DMS 273 (cell line): ENCODE measurements around the gene CNGA1.
"Not testable (repeated sequence)": the region's sequence is repeated elsewhere in the genome, so short reads cannot be mapped to it uniquely, and the experiment has no call there.

ENCODE experiments used
- DNase-seq: peaks from one replicate; lab custom pipeline; 2025; ENCODE audit not compliant: unreplicated experiment; lab: John Stamatoyannopoulos, UW

Gene CNGA1

DNA sequence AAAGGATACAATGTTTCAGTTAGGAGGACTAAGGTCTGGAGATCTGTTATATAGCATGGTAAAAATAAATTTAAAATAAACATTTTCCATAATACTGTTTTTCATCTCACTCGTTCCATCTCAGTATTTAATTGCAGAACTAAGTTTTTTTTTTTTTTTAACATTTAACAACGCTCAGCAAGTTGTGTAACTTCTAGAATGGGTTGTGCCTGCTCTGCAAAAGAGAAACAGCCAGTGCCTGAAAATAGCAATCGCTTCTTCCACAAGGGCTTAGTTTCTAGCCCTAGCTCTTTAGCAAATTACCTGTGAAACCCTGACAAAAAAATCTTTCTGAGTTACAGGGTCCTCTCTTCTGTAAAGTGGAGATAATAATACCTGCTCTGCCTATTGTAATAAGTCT is 41.9 kb downstream of the CNGA1 start:
- DNase-seq = no peak

DNA sequence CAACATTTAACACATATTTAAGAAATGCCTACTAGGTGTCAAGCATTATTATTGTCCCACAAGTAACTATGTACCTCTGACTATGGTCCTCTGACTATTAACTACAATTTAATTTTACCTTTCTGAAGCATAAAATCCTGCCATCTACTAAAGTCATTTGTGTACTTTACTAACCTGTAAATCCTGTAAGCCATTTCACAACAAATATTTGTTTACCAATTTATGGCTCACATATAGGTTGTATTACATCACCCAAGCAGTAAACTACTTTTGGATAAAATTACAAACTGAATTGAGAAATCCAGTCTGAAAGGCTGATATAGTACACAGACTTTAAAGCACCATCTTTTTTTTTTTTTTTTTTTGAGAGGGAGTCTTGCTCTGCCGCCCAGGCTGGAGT is 43.8 kb downstream of the CNGA1 start:
- DNase-seq = no peak

DNA sequence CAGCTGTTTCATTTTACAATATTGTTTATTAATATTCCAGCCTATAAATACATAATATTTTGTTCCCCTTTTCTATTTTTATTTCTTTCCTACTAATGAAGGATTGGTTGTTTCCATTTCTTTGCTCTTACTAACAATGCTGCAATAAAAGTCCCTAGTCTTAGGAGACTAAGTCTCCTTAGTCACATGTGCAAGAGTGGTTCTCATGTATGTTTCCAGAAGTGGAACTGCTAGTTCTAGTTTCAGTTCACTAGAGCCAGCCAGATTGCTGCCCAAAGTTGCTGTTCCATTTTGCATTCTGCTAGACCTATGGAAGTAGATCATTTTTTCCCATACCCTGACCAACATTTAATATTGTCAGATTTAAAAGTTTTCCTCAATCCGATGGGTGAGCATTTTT is 44.3 kb downstream of the CNGA1 start:
- no peak for DNase-seq

DNA sequence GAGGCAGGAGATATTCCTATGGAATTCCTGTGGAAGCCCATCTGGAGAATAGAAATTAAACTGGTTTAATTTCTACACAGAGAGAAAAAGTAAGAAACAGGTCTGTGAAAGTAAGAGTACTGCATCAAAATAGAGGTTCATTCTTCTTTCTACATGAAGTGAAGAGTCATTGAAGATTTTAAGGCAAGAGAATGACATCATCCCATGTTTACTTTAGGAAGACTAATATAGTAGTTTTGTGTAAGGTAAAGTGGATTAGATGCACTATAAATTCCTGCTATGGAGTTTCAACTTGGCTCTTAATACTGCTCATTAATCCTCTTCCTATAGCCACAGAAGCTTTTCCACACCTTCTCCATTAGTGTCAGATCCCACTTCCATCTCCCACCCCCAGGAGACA is 47.6 kb downstream of the CNGA1 start:
- DNase-seq = no peak

DNA sequence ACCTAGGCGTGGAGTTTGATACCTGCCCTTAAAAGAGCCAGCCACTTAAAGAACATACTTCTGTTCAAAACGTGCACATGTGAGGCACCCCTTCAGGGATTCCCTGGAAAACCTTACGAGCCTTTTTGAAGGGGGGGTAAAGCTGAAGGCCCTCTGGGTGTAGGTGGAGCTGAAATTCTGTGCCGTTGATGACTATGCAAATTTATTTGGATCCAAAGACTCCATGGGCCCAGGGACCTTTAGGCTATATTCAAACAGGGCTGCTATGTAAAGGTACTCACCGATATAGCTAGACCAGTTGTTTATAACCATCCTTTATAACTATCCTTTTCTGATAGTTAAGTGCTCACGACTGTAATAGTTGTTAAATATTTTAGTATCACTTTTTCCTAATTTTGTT is 61.8 kb downstream of the CNGA1 start:
- DNase-seq = no peak

DNA sequence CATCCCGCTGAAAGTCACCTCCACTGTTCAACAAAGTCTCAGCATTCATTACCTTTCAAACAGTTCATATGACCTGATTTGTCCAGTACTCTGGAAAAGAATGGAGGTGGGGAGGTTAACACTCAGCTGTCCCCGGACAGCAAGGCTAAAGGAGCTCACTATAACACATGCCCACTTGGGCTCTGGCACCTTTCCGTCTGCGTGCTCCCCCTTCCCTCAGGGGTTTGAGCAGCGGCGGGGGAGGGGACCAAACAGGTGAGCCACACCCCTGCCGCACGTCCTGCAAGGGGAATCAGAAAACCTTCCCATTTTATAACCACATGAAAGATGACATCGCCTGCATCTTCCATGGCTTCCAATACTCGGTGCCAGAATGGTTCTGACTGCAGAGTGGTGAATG is 62.2 kb downstream of the CNGA1 start:
- no peak for DNase-seq

DNA sequence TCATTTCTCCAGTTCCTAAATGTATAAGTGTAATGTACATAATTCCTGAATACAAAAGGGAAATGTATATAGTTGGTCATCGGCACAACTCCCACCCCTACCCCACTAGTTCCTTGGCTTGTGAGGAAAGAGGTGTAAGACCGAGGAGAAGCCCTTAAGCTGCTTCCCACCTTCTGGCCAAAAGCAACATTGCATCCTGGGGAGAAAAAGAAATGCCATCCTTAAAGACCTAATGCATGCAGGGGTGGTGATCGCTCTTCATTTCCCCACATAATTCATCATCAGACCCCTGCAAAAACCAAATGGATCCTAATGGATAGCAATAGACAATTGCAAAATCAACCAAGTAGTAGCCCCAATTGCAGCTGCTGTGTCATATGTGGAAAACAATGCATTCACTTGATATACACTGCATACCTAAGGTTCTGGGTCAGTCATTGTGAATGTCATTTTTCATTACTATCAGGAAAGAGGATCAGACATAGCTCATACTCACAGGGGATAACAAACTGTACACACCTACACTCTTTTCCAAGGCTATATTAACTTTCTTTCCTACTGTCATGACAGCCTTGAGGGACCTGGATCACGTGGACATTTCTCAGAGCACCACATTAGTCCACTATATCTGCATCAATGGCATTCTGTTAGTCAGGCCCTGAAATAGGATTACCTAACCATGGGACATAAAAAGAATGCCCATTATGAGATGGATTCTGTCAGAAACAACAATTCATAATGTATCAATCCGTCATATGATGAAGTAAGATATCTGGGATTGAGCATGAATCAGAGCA is 70.4 kb downstream of the CNGA1 start:
- no peak for DNase-seq

DNA sequence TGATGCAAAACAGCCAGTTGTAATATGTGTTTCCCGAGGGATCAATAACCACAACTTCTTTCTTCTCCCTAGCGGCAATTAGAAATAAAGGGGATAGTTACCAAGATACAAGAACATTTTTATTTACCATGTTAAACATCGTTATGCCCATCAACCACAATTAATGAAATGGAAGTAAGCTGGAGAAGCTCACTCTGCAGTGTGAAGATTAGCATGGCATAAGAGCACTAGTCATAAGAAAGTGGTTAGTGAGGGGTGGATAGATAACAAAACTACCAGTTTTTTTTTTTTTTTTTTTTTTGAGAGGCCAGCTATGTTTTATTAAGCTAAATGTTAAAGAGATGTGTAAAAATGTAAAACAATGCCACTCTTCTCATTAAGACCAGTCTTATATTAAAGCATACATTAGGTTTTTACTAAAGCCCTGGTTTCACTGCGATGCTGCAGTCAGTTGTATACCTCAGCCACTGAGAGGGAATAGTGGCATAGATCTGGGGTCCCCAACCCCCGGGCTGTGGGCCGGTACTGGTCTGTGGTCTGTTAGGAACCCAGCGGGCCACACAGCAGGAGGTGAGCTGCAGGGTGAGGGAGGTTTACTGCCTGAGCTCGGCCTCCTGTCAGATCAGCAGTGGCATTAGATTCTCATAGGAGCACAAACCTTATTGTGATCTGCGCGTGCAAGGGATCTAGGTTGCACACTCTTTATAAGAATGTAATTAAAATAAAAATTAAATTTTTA is 74.2 kb downstream of the CNGA1 start:
- DNase-seq = no peak

DNA sequence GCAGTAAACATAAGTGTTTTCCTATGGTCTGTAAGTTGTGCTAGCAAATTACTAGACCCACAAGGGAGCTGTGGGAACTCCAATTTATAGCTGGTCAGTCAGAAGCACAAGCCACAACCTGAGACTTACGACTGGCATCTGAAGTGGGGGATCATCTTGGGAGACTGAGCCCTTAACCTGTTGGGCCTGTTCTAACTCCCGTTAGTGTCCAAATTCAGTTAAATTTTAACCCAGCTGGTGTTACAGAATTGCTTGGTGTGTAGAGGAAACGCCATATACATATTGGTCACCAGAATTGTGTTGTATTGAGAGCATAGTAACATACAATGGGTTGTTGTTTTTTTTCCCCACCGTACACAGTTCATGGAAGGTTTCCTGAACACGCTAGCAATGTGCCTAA is 77.0 kb downstream of the CNGA1 start:
- DNase-seq = no peak

DNA sequence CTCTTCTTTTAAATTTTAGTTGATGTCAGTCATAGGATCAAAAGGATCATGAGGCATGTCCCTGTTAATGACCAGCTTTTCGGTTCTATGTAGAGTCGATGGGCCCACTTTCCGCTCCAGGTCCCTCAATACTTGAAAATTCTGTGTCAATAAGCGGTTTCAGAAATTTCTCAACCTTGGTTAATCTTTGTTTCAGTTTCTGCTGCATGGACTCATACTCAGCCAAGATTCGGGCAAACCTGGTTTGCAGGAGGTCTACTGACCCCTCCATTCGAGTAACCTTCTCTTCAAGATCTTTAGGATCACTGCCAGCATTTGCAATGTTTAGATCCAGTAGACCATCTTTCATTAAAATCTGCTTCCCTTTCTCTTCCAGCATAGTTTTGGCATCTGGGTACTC is 80.1 kb downstream of the CNGA1 start:
- no peak for DNase-seq

DNA sequence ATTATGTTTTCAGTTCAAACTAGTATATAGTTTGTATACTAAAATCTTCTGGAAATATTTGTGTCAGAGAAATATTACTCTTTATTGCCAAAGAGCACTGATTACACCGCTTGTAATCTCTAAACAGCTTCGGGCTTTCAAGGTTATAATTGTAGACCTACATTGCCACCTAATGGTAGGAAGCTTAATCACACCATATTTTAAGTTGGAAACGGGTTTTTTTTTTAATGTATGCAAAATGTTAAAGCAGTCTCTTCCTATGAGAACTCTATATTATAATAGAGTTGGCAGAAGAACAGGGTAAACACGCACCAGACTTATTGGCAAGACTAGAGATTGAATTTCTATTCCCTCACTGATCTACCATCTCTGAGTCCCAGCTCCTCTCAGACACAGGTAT is 82.6 kb downstream of the CNGA1 start:
- DNase-seq = peak; percentile 45

DNA sequence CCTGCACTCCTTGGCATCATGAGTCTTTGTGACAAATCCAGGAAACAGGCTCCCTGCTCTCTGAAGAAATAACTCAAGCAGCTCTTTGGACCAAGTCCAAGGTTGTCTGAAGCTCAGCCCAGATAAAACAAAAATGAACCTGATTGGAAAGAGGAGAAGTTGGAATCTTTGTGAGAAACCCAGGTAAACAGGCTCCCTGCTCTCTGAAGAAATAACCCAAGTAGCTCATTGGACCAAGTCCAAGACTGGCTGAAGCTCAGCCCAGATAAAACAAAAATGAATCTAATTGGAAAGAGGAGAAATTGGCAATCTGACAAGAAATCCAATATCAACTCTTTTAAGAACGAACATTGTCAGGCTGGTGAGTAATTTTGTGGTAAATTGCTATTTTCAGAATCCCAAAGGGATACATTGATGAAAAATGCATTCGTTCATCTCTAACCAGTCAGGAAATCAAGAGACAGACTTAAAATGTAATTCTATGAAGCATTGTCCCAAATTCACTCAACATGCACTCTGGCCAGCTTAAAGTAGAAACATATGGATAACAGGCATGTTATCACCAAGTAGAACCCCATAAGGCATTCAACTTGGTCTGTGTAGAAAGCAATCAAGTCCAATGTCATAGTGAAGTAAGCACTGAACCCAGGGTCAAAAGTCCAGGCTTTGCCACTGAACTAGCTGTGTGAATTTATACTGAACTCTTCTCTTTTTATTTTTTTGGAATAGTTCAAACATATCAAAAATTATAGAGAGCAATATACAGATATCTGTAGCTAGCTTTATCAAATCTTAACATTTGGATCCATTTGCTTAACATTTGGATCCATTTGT is 85.3 kb downstream of the CNGA1 start:
- no peak for DNase-seq

DNA sequence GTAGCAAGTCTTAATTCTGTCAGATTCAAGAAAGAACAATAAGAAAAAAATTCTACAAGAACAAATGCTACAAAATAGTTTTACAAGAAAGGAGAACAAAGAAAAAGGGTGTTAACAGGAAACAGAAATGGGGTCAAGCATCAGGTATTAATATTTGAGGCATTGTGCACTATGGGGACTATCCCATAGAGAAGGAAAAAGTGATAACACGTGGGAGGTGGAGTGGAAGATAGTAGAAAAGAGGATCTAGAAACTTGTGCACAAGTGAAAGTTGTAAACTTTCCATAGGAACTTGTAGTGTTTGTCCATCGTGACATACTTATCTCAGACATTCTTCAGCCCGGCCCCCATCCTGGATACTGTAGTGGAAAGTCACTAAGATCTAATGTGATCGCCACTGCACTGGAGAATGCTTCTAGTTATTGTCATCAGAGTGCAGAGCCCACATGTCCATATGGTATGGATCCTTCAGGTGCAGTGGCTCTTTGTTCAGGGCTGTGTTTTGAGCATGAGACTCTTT is 86.7 kb downstream of the CNGA1 start:
- DNase-seq = no peak

DNA sequence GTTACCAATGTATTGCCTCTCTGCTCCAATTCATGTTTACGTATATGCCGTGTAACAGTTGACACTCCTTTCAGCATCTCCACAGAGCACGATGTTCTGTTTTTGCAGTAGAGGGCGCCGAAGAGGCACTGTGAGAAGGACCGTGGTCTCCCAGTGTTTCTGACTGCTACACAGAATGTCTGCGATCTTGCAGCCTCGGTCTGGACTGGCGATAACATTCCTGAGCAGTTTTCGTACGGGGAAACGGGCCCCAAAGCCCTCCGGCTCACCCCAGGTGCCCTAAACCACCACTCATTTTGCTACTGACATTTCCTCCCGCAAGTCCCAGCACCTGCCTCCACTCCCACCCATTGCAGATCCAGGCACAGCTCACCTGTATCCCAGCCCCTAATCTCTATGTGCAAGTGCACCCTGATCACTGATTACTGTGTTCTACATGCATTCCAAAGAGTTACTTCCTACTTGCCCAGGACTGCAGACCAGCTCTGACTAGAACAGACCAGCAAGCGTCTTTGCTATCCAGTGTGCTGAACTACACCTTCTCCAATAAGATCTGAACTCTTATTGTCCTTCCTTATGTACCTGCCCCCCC is 89.7 kb downstream of the CNGA1 start:
- peak; percentile 44 for DNase-seq

DNA sequence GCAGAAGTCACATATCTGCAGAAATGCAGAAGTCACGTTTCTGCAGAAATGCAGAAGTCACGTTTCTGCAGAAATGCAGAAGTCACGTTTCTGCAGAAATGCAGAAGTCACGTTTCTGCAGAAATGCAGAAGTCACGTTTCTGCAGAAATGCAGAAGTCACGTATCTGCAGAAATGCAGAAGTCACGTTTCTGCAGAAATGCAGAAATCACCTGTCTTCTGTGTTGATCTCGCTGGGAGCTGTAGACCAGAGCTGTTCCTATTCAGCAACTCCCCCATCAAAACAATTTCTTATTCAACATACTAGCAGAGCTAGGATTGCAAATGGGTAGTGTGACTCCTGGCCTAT is 93.2 kb downstream of the CNGA1 start:
- not testable (repeated sequence) for DNase-seq

DNA sequence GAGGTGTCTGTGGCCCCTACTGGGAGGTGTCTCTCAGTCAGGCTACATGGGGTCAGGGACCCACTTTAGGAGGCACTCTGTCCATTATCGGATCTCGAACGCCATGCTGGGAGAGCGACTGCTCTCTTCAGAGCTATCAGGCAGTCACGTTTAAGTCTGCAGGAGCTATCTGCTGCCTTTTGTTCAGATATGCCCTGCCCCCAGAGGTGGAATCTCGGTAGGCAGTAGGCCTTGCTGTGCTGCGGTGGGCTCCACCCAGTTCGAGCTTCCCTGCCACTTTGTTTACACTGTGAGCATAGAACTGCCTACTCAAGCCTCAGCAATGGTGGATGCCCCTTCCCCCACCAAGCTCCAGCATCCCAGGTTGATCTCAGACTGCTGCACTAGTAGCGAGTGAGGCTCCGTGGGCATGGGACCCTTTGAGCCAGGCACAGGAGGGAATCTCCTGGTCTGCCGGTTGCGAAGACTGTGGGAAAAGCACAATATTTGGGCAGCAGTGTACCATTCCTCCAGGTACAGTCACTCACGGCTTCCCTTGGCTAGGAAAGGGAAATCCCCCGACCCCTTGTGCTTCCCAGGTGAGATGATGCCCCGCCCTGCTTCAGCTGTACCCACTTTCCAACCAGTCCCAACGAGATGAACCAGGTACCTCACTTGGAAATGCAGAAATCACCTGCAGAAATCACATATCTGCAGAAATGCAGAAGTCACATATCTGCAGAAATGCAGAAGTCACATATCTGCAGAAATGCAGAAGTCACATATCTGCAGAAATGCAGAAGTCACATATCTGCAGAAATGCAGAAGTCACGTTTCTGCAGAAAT is 93.8 kb downstream of the CNGA1 start:
- not testable (repeated sequence) for DNase-seq

DNA sequence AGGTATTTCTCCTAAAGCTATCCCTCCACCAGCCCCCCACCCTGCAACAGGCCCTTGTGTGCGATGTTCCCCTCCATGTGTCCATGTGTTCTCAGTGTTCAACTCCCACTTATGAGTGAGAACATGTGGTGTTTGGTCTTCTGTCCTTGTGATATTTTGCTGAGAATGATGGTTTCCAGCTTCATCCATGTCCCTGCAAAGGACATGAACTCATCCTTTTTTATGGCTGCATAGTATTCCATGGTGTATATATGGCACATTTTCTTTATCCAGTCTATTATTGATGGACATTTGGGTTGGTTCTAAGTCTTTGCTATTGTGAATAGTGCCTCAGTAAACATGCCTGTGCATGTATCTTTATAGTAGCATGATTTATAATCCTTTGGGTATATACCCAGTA is 99.3 kb downstream of the CNGA1 start:
- not testable (repeated sequence) for DNase-seq

DNA sequence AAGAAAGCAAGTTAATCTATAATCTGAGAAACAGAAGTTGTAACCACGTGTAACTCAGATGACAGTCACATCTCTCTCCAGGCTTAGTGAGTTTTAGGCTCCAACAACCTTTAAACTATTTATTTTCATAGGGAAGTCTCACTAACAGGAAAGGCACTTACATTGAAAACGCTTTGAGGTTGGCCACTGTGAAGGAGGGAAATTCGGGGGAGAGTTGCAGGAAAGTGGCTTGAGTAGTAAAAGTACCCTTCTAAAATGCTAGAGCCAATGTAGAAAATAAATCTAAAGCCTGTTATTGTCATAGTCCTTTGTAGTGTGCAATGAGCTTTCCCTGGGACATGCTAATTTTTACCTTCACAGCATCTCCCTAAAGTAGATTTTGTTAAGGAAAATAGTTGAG is 101.1 kb downstream of the CNGA1 start:
- DNase-seq = no peak

DNA sequence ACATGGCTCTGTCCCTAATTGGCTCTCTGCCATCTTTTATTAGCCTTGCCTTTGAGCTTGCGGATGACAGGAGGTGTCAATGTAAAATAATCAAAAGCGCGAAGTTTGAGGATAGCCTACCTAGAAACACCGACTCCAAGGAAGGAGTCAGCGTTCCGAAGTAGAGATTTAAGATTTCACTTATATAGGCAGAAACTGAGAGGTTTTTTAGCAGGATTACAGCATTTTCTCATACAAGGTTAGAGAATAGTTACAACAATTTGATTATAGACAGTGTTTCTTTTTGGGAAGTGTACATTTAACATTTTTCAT is 101.6 kb downstream of the CNGA1 start:
- no peak for DNase-seq

DNA sequence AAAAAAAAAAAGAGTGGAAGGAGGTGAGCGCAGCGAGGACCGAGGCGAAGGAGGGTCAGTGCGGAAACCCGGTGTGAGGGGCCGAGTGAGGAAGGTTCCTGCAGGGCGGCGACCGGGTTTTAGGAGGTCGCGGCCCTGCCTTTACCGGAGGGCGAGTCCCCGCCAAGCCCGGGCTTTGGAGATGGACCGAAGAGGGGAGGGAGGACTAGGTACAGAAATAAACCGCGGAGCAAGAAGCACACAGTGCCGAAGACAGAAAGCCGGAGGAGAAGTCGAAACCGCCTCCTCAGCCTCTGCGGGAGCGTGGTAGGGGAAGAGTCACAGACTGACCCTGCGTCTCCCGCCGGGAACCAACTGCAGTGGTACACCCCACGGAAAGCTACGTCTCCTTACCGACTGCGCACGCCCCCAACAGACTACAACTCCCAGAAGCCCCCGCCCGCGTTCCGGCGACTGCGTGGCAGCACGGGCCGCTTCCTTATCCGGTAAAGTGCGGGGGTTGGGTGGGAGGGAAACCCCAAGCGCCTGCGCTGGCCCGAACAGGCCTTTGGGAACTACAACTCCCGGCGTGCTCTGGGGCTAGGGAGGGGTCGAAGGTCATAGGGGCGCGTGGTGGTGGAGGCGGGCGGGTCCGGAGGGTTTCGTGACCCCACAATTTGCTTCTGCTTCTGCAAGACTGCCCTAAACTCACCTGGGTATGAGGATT is 102.1 kb downstream of the CNGA1 start, which contains the start of gene NFXL1:
Gene NFXL1, minus strand, starts transcription at position 364 of the 706 bp plus-strand sequence. CDS start 380 bp downstream, outside the sequence.
- peak; percentile 96 for DNase-seq
